Lower leg skin (tissue), 4 donors: ENCODE results near the gene DYRK3. TPM values are rescaled to one million over a fixed set of nuclear protein-coding genes. Genes with fewer than 3 reads are reported as not detected.

Source experiments
- DNase-seq, 2 donors: peaks; one replicate each; pipeline ENCODE4 v3.0.0-alpha.2; 2019; ENCODE audit warnings: low spot score in 2 of 2
- H3K4me3 ChIP-seq: fragments of 200-600 bp; sonication (generic); 2 replicates; pipeline ENCODE4 v1.5.1; 2017; ENCODE audit warnings: mild to moderate bottlenecking, low read depth; ENCODE audit not compliant: poor library complexity, severe bottlenecking
- POLR2A ChIP-seq, 2 donors: fragments of 450-650 bp; IDR thresholded peaks; one replicate each; pipeline ENCODE4 v1.6.1; 2016 to 2017; ENCODE audit warnings: antibody characterized with exemption in 2 of 2, mild to moderate bottlenecking in 1 of 2, moderate library complexity in 1 of 2
- WGBS, 2 donors: methylation state at CpG; one replicate each; pipeline ENCODE4 v1.1.5; 2018; 5-methylcytosine and 5-hydroxymethylcytosine counted together
- intact Hi-C: fragments of 100-400 bp; cut with DNase I; formaldehyde crosslinking; loops from one replicate; pipeline ENCODE4 v1.15.0; 2023; ENCODE audit warnings: low total_unique reads
- total RNA-seq, 4 donors: library from RNA; depleted of rRNA; stranded (reverse); fragments of >200 nt; gene quantifications; one replicate each; pipeline ENCODE4 v1.1.0, GENCODE V29; 2016
- TF ChIP-seq, protein P1 (sequence below), 3 donors: fragments of 450-650 bp; IDR thresholded peaks; one replicate each; pipeline ENCODE4 v1.5.1; 2016; ENCODE audit warnings: antibody characterized with exemption in 3 of 3, mild to moderate bottlenecking in 3 of 3, moderate library complexity in 2 of 3

DYRK3 gene
- total RNA-seq, 4 donors from 2014 or later, result 1.4 to 4.7 (median 3.2) TPM

DNA sequence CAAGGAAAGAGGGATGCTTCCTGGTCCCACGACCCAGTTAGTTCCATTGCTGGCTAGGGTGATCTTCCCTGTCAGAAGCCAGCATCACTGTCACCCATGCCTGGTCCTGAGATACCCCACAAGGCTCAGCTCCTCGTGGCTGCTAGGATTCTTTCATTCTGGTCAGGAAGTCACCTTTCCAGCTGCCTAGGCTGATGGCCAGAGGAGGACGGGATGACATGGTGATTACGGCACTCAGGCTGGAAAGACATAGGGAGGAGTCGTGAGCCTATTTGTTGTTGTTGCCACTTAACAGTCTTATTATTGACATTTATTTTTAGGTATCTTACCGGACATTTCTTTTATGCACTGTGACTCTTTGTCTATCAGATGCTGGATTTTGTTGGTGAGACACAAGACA lies 29.4 kb downstream of the DYRK3 start:
- intact Hi-C loops, result loop anchor here (5.0 kb wide), 1 partner anchor 177 kb away; no protein-coding TSS in a partner anchor
- 56 to 60% methylated on average over 6 of the region's 6 CpGs for WGBS, 2 donors

DNA sequence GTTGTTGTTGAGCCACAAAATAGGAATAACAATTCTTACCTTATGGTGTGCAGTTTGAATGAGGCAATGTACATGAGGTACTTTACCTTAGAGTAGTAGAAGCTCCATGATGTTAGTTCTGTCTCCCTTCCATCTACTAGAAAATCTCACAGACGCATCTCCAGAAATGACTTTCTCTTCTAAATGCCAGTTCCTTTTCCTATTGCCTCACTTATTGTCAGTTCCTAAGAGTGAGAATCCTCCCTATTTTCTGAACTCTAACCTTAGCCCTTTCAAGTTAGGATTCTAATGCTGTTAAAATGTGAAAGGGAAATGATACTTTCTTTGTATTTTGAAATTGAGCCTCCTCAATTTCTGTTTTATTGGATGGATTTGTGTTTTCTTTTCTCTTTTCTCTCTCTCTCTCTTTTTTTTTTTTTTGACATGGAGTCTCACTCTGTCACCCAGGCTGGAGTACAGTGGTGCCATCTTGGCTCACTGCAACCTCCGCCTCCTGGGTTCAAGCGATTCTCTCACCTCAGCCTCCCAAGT lies 30.8 kb downstream of the DYRK3 start:
- 93% methylated on average over 3 of the region's 3 CpGs for WGBS, 2 donors
- no peak for TF ChIP-seq POLR2A (IDR thresholded peaks at IDR 0.05)
- TF ChIP-seq, protein P1, sequence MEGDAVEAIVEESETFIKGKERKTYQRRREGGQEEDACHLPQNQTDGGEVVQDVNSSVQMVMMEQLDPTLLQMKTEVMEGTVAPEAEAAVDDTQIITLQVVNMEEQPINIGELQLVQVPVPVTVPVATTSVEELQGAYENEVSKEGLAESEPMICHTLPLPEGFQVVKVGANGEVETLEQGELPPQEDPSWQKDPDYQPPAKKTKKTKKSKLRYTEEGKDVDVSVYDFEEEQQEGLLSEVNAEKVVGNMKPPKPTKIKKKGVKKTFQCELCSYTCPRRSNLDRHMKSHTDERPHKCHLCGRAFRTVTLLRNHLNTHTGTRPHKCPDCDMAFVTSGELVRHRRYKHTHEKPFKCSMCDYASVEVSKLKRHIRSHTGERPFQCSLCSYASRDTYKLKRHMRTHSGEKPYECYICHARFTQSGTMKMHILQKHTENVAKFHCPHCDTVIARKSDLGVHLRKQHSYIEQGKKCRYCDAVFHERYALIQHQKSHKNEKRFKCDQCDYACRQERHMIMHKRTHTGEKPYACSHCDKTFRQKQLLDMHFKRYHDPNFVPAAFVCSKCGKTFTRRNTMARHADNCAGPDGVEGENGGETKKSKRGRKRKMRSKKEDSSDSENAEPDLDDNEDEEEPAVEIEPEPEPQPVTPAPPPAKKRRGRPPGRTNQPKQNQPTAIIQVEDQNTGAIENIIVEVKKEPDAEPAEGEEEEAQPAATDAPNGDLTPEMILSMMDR (IDR thresholded peaks at IDR 0.05), result no peak
- no peak overlapping the region for H3K4me3 ChIP-seq
- no peak for DNase-seq
- intact Hi-C loops, result no loop called here

More for the DNA sequence above, 29.4 kb downstream of the DYRK3 start:
- no peak overlapping the region for H3K4me3 ChIP-seq
- TF ChIP-seq, protein P1 (IDR thresholded peaks at IDR 0.05), result no peak
- TF ChIP-seq POLR2A (IDR thresholded peaks at IDR 0.05), result no peak
- no peak for DNase-seq

GRCh38 chr1:206666954-206667665 lies 31.8 kb downstream of the DYRK3 start:
- intact Hi-C loops, result no loop called here
- WGBS, 2 donors, result 74 to 75% methylated on average over 5 of the region's 5 CpGs
- DNase-seq, result no peak
- TF ChIP-seq, protein P1 (IDR thresholded peaks at IDR 0.05), result no peak
- no peak for TF ChIP-seq POLR2A (IDR thresholded peaks at IDR 0.05)
- H3K4me3 ChIP-seq, result no peak overlapping the region

DNA sequence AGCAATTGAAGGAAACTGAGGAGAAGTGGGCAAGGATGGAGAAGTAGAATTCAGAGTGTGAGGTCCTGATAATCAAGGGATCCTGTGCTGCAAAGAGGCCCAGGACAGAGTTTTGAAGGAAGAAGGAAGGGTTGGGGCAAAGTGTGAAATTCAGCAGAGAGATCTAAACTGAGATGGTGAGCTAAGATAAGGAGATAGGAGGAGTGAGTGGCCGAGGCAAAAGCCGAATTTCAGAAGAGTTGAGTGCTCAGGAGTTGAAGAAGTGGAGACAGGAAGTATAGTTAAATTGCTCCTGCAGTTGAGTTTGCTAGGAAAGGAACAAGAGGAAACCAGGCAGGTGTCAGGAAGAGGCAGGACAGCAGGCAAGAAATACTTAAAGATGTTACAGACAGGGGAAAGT lies 33.0 kb downstream of the DYRK3 start:
- no peak overlapping the region for H3K4me3 ChIP-seq
- TF ChIP-seq, protein P1 (IDR thresholded peaks at IDR 0.05), result no peak
- TF ChIP-seq POLR2A (IDR thresholded peaks at IDR 0.05), result no peak
- DNase-seq, result no peak
- intact Hi-C loops, result no loop called here
- 48 to 67% methylated on average over 2 of the region's 2 CpGs for WGBS, 2 donors

- no peak overlapping the region for H3K4me3 ChIP-seq
- intact Hi-C loops, result no loop called here
- TF ChIP-seq, protein P1 (IDR thresholded peaks at IDR 0.05), result no peak
- TF ChIP-seq POLR2A (IDR thresholded peaks at IDR 0.05), result no peak
- no peak for DNase-seq
- WGBS, 2 donors, result 93 to 94% methylated on average over 6 of the region's 6 CpGs
These were observed 33.6 kb downstream of the DYRK3 start for GRCh38 chr1:206668874-206669410.
